B cell (primary cell): ENCODE measurements around the gene TASOR.

Experiments
- CTCF ChIP-seq: fragments of 200-600 bp; IDR thresholded peaks from one replicate; pipeline ENCODE4 v1.8.0; 2022; ENCODE audit warnings: antibody characterized with exemption, mild to moderate bottlenecking
- EZH2 ChIP-seq: IDR thresholded peaks from 2 replicates; pipeline ENCODE4 v1.6.1; 2012; ENCODE audit warnings: borderline replicate concordance, low read depth, mild to moderate bottlenecking, moderate library complexity, low read length; ENCODE audit not compliant: insufficient read depth, poor library complexity, severe bottlenecking

- no peak for TF ChIP-seq EZH2
- no peak for TF ChIP-seq CTCF
Measured at GRCh38 chr3:56677286-56677685, 5.8 kb downstream of the TASOR start.
